IMR-90 (cell line): ENCODE results near the gene TECTB. TPM values are rescaled to one million over a fixed set of nuclear protein-coding genes. Genes with fewer than 3 reads are reported as not detected.

Experiments
- ATAC-seq: fragments of 200-7000 bp; cut with Tn5 transposase; 2 replicates; pipeline ENCODE4 v1.9.1; 2020; ENCODE audit warnings: low read depth, mild to moderate bottlenecking, moderate library complexity
- BruUV-seq: library from RNA; stranded (reverse); fragments of 400-500 nt; replicated peaks from 2 replicates; lab custom pipeline; 2021; lab: Mats Ljungman, UMichigan
- CTCF ChIA-PET: fragments of 300-600 bp; formaldehyde crosslinking; extraction: SDS; loops from one replicate; lab custom pipeline; 2021; ENCODE audit warnings: antibody characterized with exemption; lab: Yijun Ruan, JAX
- POLR2A ChIA-PET: fragments of 300-600 bp; sonication (Branson Sonifier 250); formaldehyde crosslinking; loops from one replicate; lab custom pipeline; 2022; ENCODE audit warnings: antibody characterized with exemption; ENCODE audit not compliant: unreplicated experiment; lab: Charles Lee
- DNase-seq: peaks from one replicate; pipeline ENCODE4 v3.0.0; 2013
- H2AFZ ChIP-seq: replicated peaks from 2 replicates; pipeline ENCODE3; 2013; ENCODE audit warnings: low read length, mild to moderate bottlenecking; ENCODE audit not compliant: poor library complexity
- H2AK5ac ChIP-seq: 2 replicates; pipeline ENCODE4 v1.6.1; 2013; ENCODE audit warnings: low read depth, low read length, inconsistent platforms
- H2AK9ac ChIP-seq: replicated peaks from 2 replicates; pipeline ENCODE3; 2013; ENCODE audit warnings: mild to moderate bottlenecking, low read depth, low read length, moderate library complexity; ENCODE audit not compliant: poor library complexity
- H2BK120ac ChIP-seq: 2 replicates; pipeline ENCODE4 v1.6.1; 2013; ENCODE audit warnings: low read depth, low read length, inconsistent platforms
- H2BK15ac ChIP-seq: 3 replicates; pipeline ENCODE4 v1.6.1; 2013; ENCODE audit warnings: low read depth, low read length, inconsistent platforms
- H2BK20ac ChIP-seq: 2 replicates; pipeline ENCODE4 v1.6.1; 2013; ENCODE audit warnings: low read depth, mild to moderate bottlenecking, inconsistent platforms, low read length, moderate library complexity
- H2BK5ac ChIP-seq: 2 replicates; pipeline ENCODE4 v1.6.1; 2013; ENCODE audit warnings: mild to moderate bottlenecking, low read depth, low read length, inconsistent platforms; ENCODE audit not compliant: poor library complexity, severe bottlenecking
- H3K14ac ChIP-seq: replicated peaks from 2 replicates; pipeline ENCODE4 v1.6.1; 2013; ENCODE audit warnings: low read depth, low read length, inconsistent platforms
- H3K18ac ChIP-seq: 2 replicates; pipeline ENCODE4 v1.6.1; 2013; ENCODE audit warnings: low read depth, low read length, control low read depth
- H3K23ac ChIP-seq: 2 replicates; pipeline ENCODE4 v1.6.1; 2013; ENCODE audit warnings: low read depth, low read length, inconsistent platforms
- H3K27ac ChIP-seq: 2 replicates; pipeline ENCODE4 v1.5.1; 2013; ENCODE audit warnings: mild to moderate bottlenecking, control low read depth, low read length; ENCODE audit not compliant: insufficient read depth
- H3K27me3 ChIP-seq: 2 replicates; pipeline ENCODE4 v1.6.1; 2013; ENCODE audit warnings: low read length; ENCODE audit not compliant: control insufficient read depth, insufficient read depth
- H3K36me3 ChIP-seq: 2 replicates; pipeline ENCODE4 v1.6.1; 2013; ENCODE audit warnings: low read length, mixed read lengths; ENCODE audit not compliant: control insufficient read depth, insufficient read depth
- H3K4ac ChIP-seq: 2 replicates; pipeline ENCODE4 v1.6.1; 2013; ENCODE audit warnings: low read depth, low read length, inconsistent platforms
- H3K4me1 ChIP-seq: 2 replicates; pipeline ENCODE4 v1.6.1; 2013; ENCODE audit warnings: low read length, mixed read lengths; ENCODE audit not compliant: control insufficient read depth, insufficient read depth
- H3K4me2 ChIP-seq: 2 replicates; pipeline ENCODE4 v1.6.1; 2013; ENCODE audit warnings: low read depth, mild to moderate bottlenecking, control low read depth, low read length, moderate library complexity
- H3K4me3 ChIP-seq: 2 replicates; pipeline ENCODE4 v1.5.1; 2013; ENCODE audit warnings: low read depth, mild to moderate bottlenecking, control low read depth, low read length, moderate library complexity; ENCODE audit not compliant: insufficient read depth
- H3K56ac ChIP-seq: 2 replicates; pipeline ENCODE4 v1.6.1; 2013; ENCODE audit warnings: low read length, inconsistent platforms; ENCODE audit not compliant: insufficient read depth; ENCODE audit errors: extremely low read depth
- H3K79me1 ChIP-seq, 2 experiments: 2 replicates each; pipeline ENCODE4 v1.6.1; 2013; ENCODE audit warnings: low read length in 2 of 2, inconsistent platforms in 1 of 2, low read depth in 1 of 2
- H3K9ac ChIP-seq: 2 replicates; pipeline ENCODE4 v1.6.1; 2013; ENCODE audit warnings: low read depth, low read length, control low read depth
- H3K9me1 ChIP-seq: 2 replicates; pipeline ENCODE4 v1.6.1; 2013; ENCODE audit warnings: low read length, inconsistent platforms; ENCODE audit not compliant: insufficient read depth
- H3K9me3 ChIP-seq: 2 replicates; pipeline ENCODE4 v1.6.1; 2013; ENCODE audit warnings: low read length; ENCODE audit not compliant: control insufficient read depth, insufficient read depth
- H4K20me1 ChIP-seq: 2 replicates; pipeline ENCODE4 v1.6.1; 2013; ENCODE audit warnings: low read length, inconsistent platforms; ENCODE audit not compliant: insufficient read depth
- H4K5ac ChIP-seq: 2 replicates; pipeline ENCODE4 v1.6.1; 2013; ENCODE audit warnings: mild to moderate bottlenecking, low read depth, low read length, control low read depth
- H4K8ac ChIP-seq, 2 experiments: 2 replicates each; pipeline ENCODE4 v1.6.1; 2013; ENCODE audit warnings: low read depth in 2 of 2, low read length in 2 of 2, control low read depth in 1 of 2, inconsistent platforms in 1 of 2
- H4K91ac ChIP-seq: 2 replicates; pipeline ENCODE4 v1.6.1; 2013; ENCODE audit warnings: low read depth, low read length, inconsistent platforms; ENCODE audit not compliant: insufficient read depth
- NFE2L2 ChIP-seq: fragments of 150-350 bp; IDR thresholded peaks from 2 replicates; pipeline ENCODE4 v1.6.1; 2016; ENCODE audit warnings: low read depth, mild to moderate bottlenecking, low read length
- RFX5 ChIP-seq: IDR thresholded peaks from 2 replicates; pipeline ENCODE4 v1.8.0; 2012; ENCODE audit warnings: low read depth, mild to moderate bottlenecking, low read length, moderate library complexity
- WGBS, 2 experiments: methylation state at CpG; one replicate each; pipeline versions ENCODE4 v1.1.5 to v1.1.7; 2013; ENCODE audit warnings: missing lambda C conversion rate in 2 of 2; ENCODE audit not compliant: insufficient read length in 1 of 2; ENCODE audit errors: extremely low coverage in 2 of 2; 5-methylcytosine and 5-hydroxymethylcytosine counted together
- dilution Hi-C: fragments of 300-500 bp; cut with HindIII; formaldehyde crosslinking; loops from one replicate; pipeline ENCODE4 v1.14.3; 2018; ENCODE audit warnings: low sequenced_read_pairs; ENCODE audit not compliant: unreplicated experiment
- in situ Hi-C: fragments of 300-500 bp; cut with MboI; formaldehyde crosslinking; loops from 3 replicates; pipeline ENCODE4 v1.14.3; 2019; ENCODE audit warnings: low sequenced_read_pairs, inconsistent platforms, mixed read lengths
- intact Hi-C: fragments of 100-400 bp; cut with micrococcal nuclease; formaldehyde crosslinking; loops from 2 replicates; pipeline ENCODE4 v1.10.0; 2022
- polyA plus RNA-seq, 3 experiments: library from polyadenylated mRNA; depleted of rRNA; stranded (reverse); fragments of >200 nt; gene quantifications; 2 replicates each; pipeline ENCODE4 v1.2.3, GENCODE V29; 2012; ENCODE audit warnings: low replicate concordance in 1 of 3
- total RNA-seq: library from RNA; depleted of rRNA; stranded (reverse); fragments of >200 nt; gene quantifications from 2 replicates; pipeline ENCODE4 v1.2.3, GENCODE V29; 2012

Gene TECTB
- total and polyA plus RNA-seq, 2 of the 4 experiments (the other 2 are of a cell fraction): not detected

DNA sequence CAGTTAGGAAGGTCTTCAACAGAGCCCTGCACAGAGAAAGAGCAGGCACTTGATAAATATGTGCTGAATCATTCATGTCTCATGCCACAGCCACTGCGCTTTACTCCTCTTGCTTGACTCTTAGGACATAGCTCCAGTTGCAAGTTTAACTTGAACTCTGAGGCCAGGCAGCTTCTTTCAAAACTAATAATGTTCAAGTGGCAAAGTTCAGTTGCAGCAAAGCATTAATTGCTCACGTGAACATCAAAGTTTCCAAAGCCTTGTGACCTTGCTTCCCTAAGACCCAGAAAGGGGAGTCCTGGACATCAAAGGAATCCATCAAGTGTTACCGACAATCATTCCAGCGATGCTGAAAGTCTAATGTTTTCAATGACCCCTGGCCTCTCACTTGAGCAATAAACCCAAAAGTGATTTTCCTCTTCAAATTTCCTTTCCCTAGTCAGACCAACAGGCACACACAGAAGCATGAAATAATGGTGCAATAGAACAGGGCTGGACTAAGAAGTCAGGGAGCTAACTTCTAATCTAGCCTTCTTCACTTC lies 21.8 kb upstream of the TECTB start:
- CTCF ChIA-PET: no interaction called here
- 0 out of 2 replicates have a peak overlapping the region, but pooled peaks have one; percentile 11 for H3K9ac ChIP-seq

More for the DNA sequence above, 21.8 kb upstream of the TECTB start:
- Histone ChIP-seq H3K9me3 (no peaks in the 10 kb centered on the region), H4K20me1 (no peaks in the 10 kb centered on the region), H2BK5ac (peak overlapping the region; percentile 72), H2BK15ac (peak overlapping the region; percentile 62; the same call in 1 of the 3 replicates), H3K27me3 (no peaks in the 10 kb centered on the region), H3K36me3 (no peaks in the 10 kb centered on the region), H4K5ac (peak overlapping the region; percentile 67; the same call in 1 of the 2 replicates), H3K4me2 (peak overlapping the region; percentile 78; the same call in 1 of the 2 replicates), H3K9me1 (no peaks in the 10 kb centered on the region), H3K4me1 (peaks cover 8% of the 10 kb centered on the region), H3K27ac (peak overlapping the region; percentile 67; the same call in 1 of the 2 replicates), H2AFZ (no peak overlapping the region), H3K4ac (0 out of 2 replicates have a peak overlapping the region, but pooled peaks have one; percentile 11), H2AK9ac (no peak overlapping the region), H3K23ac (no peak overlapping the region), H3K18ac (peak overlapping the region; percentile 86), H2BK20ac (0 out of 2 replicates have a peak overlapping the region, but pooled peaks have one; percentile 6), H3K14ac (no peak overlapping the region), H3K4me3 (no peak overlapping the region), H3K79me1 (no peaks in the 10 kb centered on the region), H4K91ac (peak overlapping the region; percentile 31), H3K56ac (no peak overlapping the region), H4K8ac (peak overlapping the region in 1 of 2 experiments; percentile 77; a peak in 3 of 4 replicates), H2AK5ac (no peak overlapping the region), H2BK120ac (peak overlapping the region; percentile 57)
- intact Hi-C loops (no loop called here), in situ Hi-C loops (no loop called here), dilution Hi-C loops (no loop called here)
- POLR2A ChIA-PET: no interaction called here
- 40% methylated on average over 1 of the region's 4 CpGs; no CpG with 5 or more reads in 1 of the 2 experiments for WGBS, 2 experiments
- no TSS peak for BruUV-seq
- TF ChIP-seq NFE2L2 (peak; percentile 71), RFX5 (no peak)
- peak; percentile 77 for DNase-seq
- ATAC-seq: peak; percentile 92
